Activated T-helper 2 cell treated with anti-CD3 and anti-CD28 coated beads, Interferon-gamma antibody, Interleukin-2, Interleukin-4, amounts not matched to agents 10 μg/mL and 5 μg/mL and 100 μg/mL, durations not matched to agents 14 hours and 24 hours and 36 hours (primary cell): ENCODE measurements around the gene STXBP5. TPM values are rescaled to one million over a fixed set of nuclear protein-coding genes. Genes with fewer than 3 reads are reported as not detected.

Experiments
- DNase-seq: peaks from one replicate; pipeline ENCODE4 v3.0.0; 2021; ENCODE audit warnings: low spot score
- H3K27ac Mint-ChIP-seq: one replicate; pipeline ENCODE4 v1.8.0; 2021; ENCODE audit warnings: mixed read lengths
- H3K27me3 Mint-ChIP-seq: one replicate; pipeline ENCODE4 v1.8.0; 2021; ENCODE audit warnings: low read depth, mixed read lengths
- H3K36me3 Mint-ChIP-seq: one replicate; pipeline ENCODE4 v1.8.0; 2021; ENCODE audit warnings: low read depth, mixed read lengths
- H3K4me1 Mint-ChIP-seq: one replicate; pipeline ENCODE4 v1.8.0; 2021; ENCODE audit warnings: low read depth, mixed read lengths
- H3K4me3 Mint-ChIP-seq: one replicate; pipeline ENCODE4 v1.8.0; 2021; ENCODE audit warnings: low read depth, mild to moderate bottlenecking, moderate library complexity, mixed read lengths
- H3K9me3 Mint-ChIP-seq: one replicate; pipeline ENCODE4 v1.8.0; 2021; ENCODE audit warnings: mixed read lengths
- intact Hi-C: fragments of 100-400 bp; cut with micrococcal nuclease; formaldehyde crosslinking; loops from one replicate; pipeline ENCODE4 v1.15.1; 2023
- total RNA-seq: library from RNA; stranded (reverse); gene quantifications from 2 replicates; pipeline ENCODE4 v1.2.3, GENCODE V29; 2022

STXBP5 gene
- total RNA-seq, 1 donor from 2014 or later: 21.2 TPM

GRCh38 chr6:147390909-147391536, 186.8 kb downstream of the STXBP5 start:
- H3K4me3 Mint-ChIP-seq: no peak overlapping the region
- peaks cover 3% of the 10 kb centered on the region for H3K4me1 Mint-ChIP-seq
- no peaks in the 10 kb centered on the region for H3K36me3 Mint-ChIP-seq
- H3K27ac Mint-ChIP-seq: no peak overlapping the region
- no peaks in the 10 kb centered on the region for H3K9me3 Mint-ChIP-seq
- intact Hi-C loops: no loop called here
- no peak for DNase-seq
- no peaks in the 10 kb centered on the region for H3K27me3 Mint-ChIP-seq

- no peak for DNase-seq
Measured at GRCh38 chr6:147392917-147393625, 188.9 kb downstream of the STXBP5 start.

GRCh38 chr6:147395158-147395557, 190.9 kb downstream of the STXBP5 start:
- H3K9me3 Mint-ChIP-seq: no peaks in the 10 kb centered on the region
- DNase-seq: no peak
- H3K4me1 Mint-ChIP-seq: no peaks in the 10 kb centered on the region
- H3K4me3 Mint-ChIP-seq: no peak overlapping the region
- no peak overlapping the region for H3K27ac Mint-ChIP-seq
- no peaks in the 10 kb centered on the region for H3K27me3 Mint-ChIP-seq
- no peaks in the 10 kb centered on the region for H3K36me3 Mint-ChIP-seq
- intact Hi-C loops: no loop called here

More at GRCh38 chr6:147392917-147393625, 188.9 kb downstream of the STXBP5 start:
- Mint-ChIP-seq H3K27me3 (no peaks in the 10 kb centered on the region), H3K36me3 (no peaks in the 10 kb centered on the region), H3K4me3 (no peak overlapping the region), H3K9me3 (no peaks in the 10 kb centered on the region), H3K4me1 (no peaks in the 10 kb centered on the region), H3K27ac (no peak overlapping the region)
- intact Hi-C loops: no loop called here

GRCh38 chr6:147397306-147397705, 193.1 kb downstream of the STXBP5 start:
- Mint-ChIP-seq H3K27ac (no peak overlapping the region), H3K27me3 (no peaks in the 10 kb centered on the region), H3K4me1 (no peaks in the 10 kb centered on the region), H3K4me3 (no peak overlapping the region), H3K9me3 (peaks cover 9% of the 10 kb centered on the region), H3K36me3 (no peaks in the 10 kb centered on the region)
- intact Hi-C loops: no loop called here
- DNase-seq: no peak

GRCh38 chr6:147400968-147401367, 196.8 kb downstream of the STXBP5 start:
- intact Hi-C loops: no loop called here
- no peaks in the 10 kb centered on the region for H3K4me1 Mint-ChIP-seq
- no peaks in the 10 kb centered on the region for H3K36me3 Mint-ChIP-seq
- no peaks in the 10 kb centered on the region for H3K27me3 Mint-ChIP-seq
- H3K9me3 Mint-ChIP-seq: peaks cover 10% of the 10 kb centered on the region
- H3K27ac Mint-ChIP-seq: no peak overlapping the region
- DNase-seq: no peak
- no peak overlapping the region for H3K4me3 Mint-ChIP-seq

GRCh38 chr6:147401779-147402178, 197.6 kb downstream of the STXBP5 start:
- intact Hi-C loops: no loop called here
- no peak overlapping the region for H3K4me3 Mint-ChIP-seq
- no peak for DNase-seq
- H3K4me1 Mint-ChIP-seq: no peaks in the 10 kb centered on the region
- peaks cover 10% of the 10 kb centered on the region for H3K9me3 Mint-ChIP-seq
- H3K27me3 Mint-ChIP-seq: no peaks in the 10 kb centered on the region
- no peaks in the 10 kb centered on the region for H3K36me3 Mint-ChIP-seq
- no peak overlapping the region for H3K27ac Mint-ChIP-seq

- peaks cover 2% of the 10 kb centered on the region for H3K27me3 Mint-ChIP-seq
- H3K9me3 Mint-ChIP-seq: peaks cover 4% of the 10 kb centered on the region
- no peaks in the 10 kb centered on the region for H3K4me1 Mint-ChIP-seq
- intact Hi-C loops: no loop called here
- no peaks in the 10 kb centered on the region for H3K36me3 Mint-ChIP-seq
- no peak for DNase-seq
- no peak overlapping the region for H3K27ac Mint-ChIP-seq
- no peak overlapping the region for H3K4me3 Mint-ChIP-seq
Measured at GRCh38 chr6:147406783-147407182, 202.6 kb downstream of the STXBP5 start.

- Mint-ChIP-seq H3K27me3 (peaks cover 2% of the 10 kb centered on the region), H3K27ac (no peak overlapping the region), H3K4me1 (no peaks in the 10 kb centered on the region), H3K9me3 (no peaks in the 10 kb centered on the region), H3K4me3 (no peak overlapping the region), H3K36me3 (no peaks in the 10 kb centered on the region)
- DNase-seq: no peak
- intact Hi-C loops: no loop called here
Measured at GRCh38 chr6:147407571-147407970, 203.4 kb downstream of the STXBP5 start.

GRCh38 chr6:147416622-147417021, 212.4 kb downstream of the STXBP5 start:
- Mint-ChIP-seq H3K27ac (no peak overlapping the region), H3K27me3 (no peaks in the 10 kb centered on the region), H3K4me1 (no peaks in the 10 kb centered on the region), H3K4me3 (no peak overlapping the region), H3K36me3 (no peaks in the 10 kb centered on the region), H3K9me3 (no peaks in the 10 kb centered on the region)
- intact Hi-C loops: no loop called here
- DNase-seq: no peak

GRCh38 chr6:147417954-147418353, 213.7 kb downstream of the STXBP5 start:
- Mint-ChIP-seq H3K9me3 (no peaks in the 10 kb centered on the region), H3K4me1 (no peaks in the 10 kb centered on the region), H3K4me3 (no peak overlapping the region), H3K36me3 (no peaks in the 10 kb centered on the region), H3K27ac (no peak overlapping the region), H3K27me3 (no peaks in the 10 kb centered on the region)
- no peak for DNase-seq
- intact Hi-C loops: no loop called here

GRCh38 chr6:147418523-147418922, 214.3 kb downstream of the STXBP5 start:
- DNase-seq: no peak
- no peaks in the 10 kb centered on the region for H3K27me3 Mint-ChIP-seq
- intact Hi-C loops: no loop called here
- H3K4me3 Mint-ChIP-seq: no peak overlapping the region
- peaks cover 3% of the 10 kb centered on the region for H3K9me3 Mint-ChIP-seq
- no peak overlapping the region for H3K27ac Mint-ChIP-seq
- H3K4me1 Mint-ChIP-seq: no peaks in the 10 kb centered on the region
- H3K36me3 Mint-ChIP-seq: no peaks in the 10 kb centered on the region

- H3K27ac Mint-ChIP-seq: no peak overlapping the region
- no peaks in the 10 kb centered on the region for H3K4me1 Mint-ChIP-seq
- intact Hi-C loops: no loop called here
- H3K4me3 Mint-ChIP-seq: no peak overlapping the region
- no peaks in the 10 kb centered on the region for H3K27me3 Mint-ChIP-seq
- DNase-seq: no peak
- peaks cover 7% of the 10 kb centered on the region for H3K9me3 Mint-ChIP-seq
- H3K36me3 Mint-ChIP-seq: no peaks in the 10 kb centered on the region
Measured at GRCh38 chr6:147421903-147422302, 217.7 kb downstream of the STXBP5 start.

- no peaks in the 10 kb centered on the region for H3K4me1 Mint-ChIP-seq
- no peak for DNase-seq
- H3K27me3 Mint-ChIP-seq: no peaks in the 10 kb centered on the region
- H3K36me3 Mint-ChIP-seq: no peaks in the 10 kb centered on the region
- H3K27ac Mint-ChIP-seq: no peak overlapping the region
- intact Hi-C loops: no loop called here
- H3K9me3 Mint-ChIP-seq: peaks cover 7% of the 10 kb centered on the region
- H3K4me3 Mint-ChIP-seq: no peak overlapping the region
Measured at GRCh38 chr6:147423111-147423510, 218.9 kb downstream of the STXBP5 start.
